Measurements from ENCODE around the gene ZCCHC8. TPM values are rescaled to one million over a fixed set of nuclear protein-coding genes. Genes with fewer than 3 reads are reported as not detected.

Gene ZCCHC8
- total and polyA plus RNA-seq, 2 of the 4 experiments (the other 2 are of a cell fraction): 9.5 to 12.7 TPM

DNA sequence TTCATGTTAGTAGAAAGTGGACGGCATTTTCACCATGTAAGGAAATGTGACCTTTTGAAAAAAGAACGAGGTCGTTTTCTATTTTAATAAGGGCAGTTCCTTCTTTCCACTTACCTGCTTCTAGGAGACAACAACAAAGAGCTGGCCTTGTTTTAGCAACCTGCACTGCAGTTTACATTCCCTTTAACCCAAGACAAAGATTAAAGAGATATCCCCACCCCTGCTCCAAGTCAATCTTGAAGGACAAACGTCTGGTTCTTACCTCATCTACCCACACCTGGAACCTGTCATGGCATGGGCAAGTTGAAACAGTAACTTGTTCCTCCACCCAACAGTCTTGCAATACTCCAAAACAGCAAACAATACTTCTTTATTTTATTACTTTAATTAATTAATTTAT is 32.7 kb downstream of the ZCCHC8 start:
- Histone ChIP-seq H3K4ac (ENCODE audit: low read depth, low read length) (no peak overlapping the region), H4K8ac (ENCODE audit: low read depth in 2 of 2, low read length in 2 of 2) (no peak overlapping the region), H2AK5ac (ENCODE audit: low read depth, low read length) (no peak overlapping the region), H3K79me1 (ENCODE audit: low read depth in 1 of 2, low read length in 2 of 2) (peaks cover 3 to 11% of the 10 kb centered on the region in 2 experiments; a peak in 3 of 4 replicates), H2BK15ac (ENCODE audit: low read depth, low read length) (no peak overlapping the region), H3K4me3 (ENCODE audit: insufficient read depth, low read depth, low read length) (no peak overlapping the region), H3K36me3 (ENCODE audit: control insufficient read depth, insufficient read depth, low read length) (peaks cover 4% of the 10 kb centered on the region), H3K4me1 (ENCODE audit: control insufficient read depth, insufficient read depth, low read length) (peaks cover 6% of the 10 kb centered on the region), H3K23ac (ENCODE audit: low read depth, low read length) (no peak overlapping the region), H3K27me3 (ENCODE audit: control insufficient read depth, insufficient read depth, low read length) (no peaks in the 10 kb centered on the region), H4K20me1 (ENCODE audit: insufficient read depth, low read length) (no peaks in the 10 kb centered on the region; the same call in 1 of the 2 replicates), H2AK9ac (replicated peaks; ENCODE audit: low read depth, low read length, poor library complexity) (no peak overlapping the region), H2BK5ac (ENCODE audit: low read depth, low read length, poor library complexity, severe bottlenecking) (no peak overlapping the region), H2AFZ (replicated peaks; ENCODE audit: low read length, poor library complexity) (no peak overlapping the region), H3K9ac (ENCODE audit: low read depth, low read length) (no peak overlapping the region), H2BK20ac (ENCODE audit: low read depth, low read length) (no peak overlapping the region), H3K9me3 (ENCODE audit: control insufficient read depth, insufficient read depth, low read length) (no peaks in the 10 kb centered on the region), H3K14ac (replicated peaks; ENCODE audit: low read depth, low read length) (no peak overlapping the region), H3K18ac (ENCODE audit: low read depth, low read length) (no peak overlapping the region), H4K91ac (ENCODE audit: insufficient read depth, low read depth, low read length) (no peak overlapping the region), H3K9me1 (ENCODE audit: insufficient read depth, low read length) (0 out of 2 replicates have a peak, but pooled peaks cover 12% of the 10 kb centered on the region), H3K27ac (ENCODE audit: insufficient read depth, low read length) (no peak overlapping the region), H3K56ac (ENCODE audit: extremely low read depth, insufficient read depth, low read length) (no peak overlapping the region), H3K4me2 (ENCODE audit: low read depth, low read length) (no peak overlapping the region), H4K5ac (ENCODE audit: low read depth, low read length) (no peak overlapping the region), H2BK120ac (ENCODE audit: low read depth, low read length) (no peak overlapping the region)
- in situ Hi-C loops (cut with MboI; ENCODE audit: low sequenced_read_pairs): no loop called here
- CTCF ChIA-PET: no interaction called here
- intact Hi-C loops (cut with micrococcal nuclease): no loop called here
- WGBS, 2 experiments (ENCODE audit: extremely low coverage in 2 of 2, insufficient read length in 1 of 2): 71% methylated on average over 2 of the region's 4 CpGs; no CpG with 5 or more reads in 1 of the 2 experiments
- TF ChIP-seq MXI1 (IDR thresholded peaks at IDR 0.05; ENCODE audit: borderline replicate concordance, low read depth, low read length) (no peak), RFX5 (IDR thresholded peaks at IDR 0.05; ENCODE audit: low read depth, low read length) (no peak)
- no TSS peak for BruUV-seq (replicated peaks)
- ATAC-seq (ENCODE audit: low read depth): no peak
- no peak for DNase-seq
- POLR2A ChIA-PET (ENCODE audit: unreplicated experiment): no interaction called here
- dilution Hi-C loops (cut with HindIII; ENCODE audit: low sequenced_read_pairs, unreplicated experiment): no loop called here

Data from IMR-90 (cell line).